Endothelial cell (in vitro differentiated cells): ENCODE measurements around the gene PRRT4. TPM values are rescaled to one million over a fixed set of nuclear protein-coding genes. Genes with fewer than 3 reads are reported as not detected.

Experiments
- DNase-seq: peaks from one replicate; pipeline ENCODE4 v3.0.0; 2021; ENCODE audit warnings: low spot score
- H3K27ac Mint-ChIP-seq: one replicate; pipeline ENCODE4 v1.8.0; 2021; ENCODE audit warnings: mixed read lengths, inconsistent platforms; ENCODE audit not compliant: unreplicated experiment
- H3K27me3 Mint-ChIP-seq: one replicate; pipeline ENCODE4 v1.8.0; 2021; ENCODE audit warnings: mild to moderate bottlenecking, moderate library complexity, mixed read lengths, inconsistent platforms; ENCODE audit not compliant: unreplicated experiment
- H3K36me3 Mint-ChIP-seq: one replicate; pipeline ENCODE4 v1.8.0; 2021; ENCODE audit warnings: mild to moderate bottlenecking, low read depth, mixed read lengths, inconsistent platforms; ENCODE audit not compliant: unreplicated experiment
- H3K4me1 Mint-ChIP-seq: one replicate; pipeline ENCODE4 v1.8.0; 2021; ENCODE audit warnings: mild to moderate bottlenecking, mixed read lengths, inconsistent platforms; ENCODE audit not compliant: unreplicated experiment
- H3K4me3 Mint-ChIP-seq: one replicate; pipeline ENCODE4 v1.8.0; 2021; ENCODE audit warnings: mild to moderate bottlenecking, mixed read lengths, inconsistent platforms; ENCODE audit not compliant: unreplicated experiment
- H3K9me3 Mint-ChIP-seq: one replicate; pipeline ENCODE4 v1.8.0; 2021; ENCODE audit warnings: mixed read lengths, inconsistent platforms; ENCODE audit not compliant: unreplicated experiment
- CTCF ChIP-seq: fragments of 200-600 bp; sonication (generic); IDR thresholded peaks from one replicate; pipeline ENCODE4 v1.5.0; 2021; ENCODE audit warnings: antibody characterized with exemption; ENCODE audit not compliant: unreplicated experiment
- total RNA-seq: library from RNA; stranded (reverse); fragmentation: NEBNext Ultra II Directional; extraction: Animal tissue kit (Norgen Biotek cat#: 25700); gene quantifications from one replicate; pipeline ENCODE4 v1.2.1, GENCODE V29; 2021; ENCODE audit not compliant: unreplicated experiment

PRRT4 gene
- total RNA-seq, 1 donor from 2014 or later = 10.8 TPM

DNA sequence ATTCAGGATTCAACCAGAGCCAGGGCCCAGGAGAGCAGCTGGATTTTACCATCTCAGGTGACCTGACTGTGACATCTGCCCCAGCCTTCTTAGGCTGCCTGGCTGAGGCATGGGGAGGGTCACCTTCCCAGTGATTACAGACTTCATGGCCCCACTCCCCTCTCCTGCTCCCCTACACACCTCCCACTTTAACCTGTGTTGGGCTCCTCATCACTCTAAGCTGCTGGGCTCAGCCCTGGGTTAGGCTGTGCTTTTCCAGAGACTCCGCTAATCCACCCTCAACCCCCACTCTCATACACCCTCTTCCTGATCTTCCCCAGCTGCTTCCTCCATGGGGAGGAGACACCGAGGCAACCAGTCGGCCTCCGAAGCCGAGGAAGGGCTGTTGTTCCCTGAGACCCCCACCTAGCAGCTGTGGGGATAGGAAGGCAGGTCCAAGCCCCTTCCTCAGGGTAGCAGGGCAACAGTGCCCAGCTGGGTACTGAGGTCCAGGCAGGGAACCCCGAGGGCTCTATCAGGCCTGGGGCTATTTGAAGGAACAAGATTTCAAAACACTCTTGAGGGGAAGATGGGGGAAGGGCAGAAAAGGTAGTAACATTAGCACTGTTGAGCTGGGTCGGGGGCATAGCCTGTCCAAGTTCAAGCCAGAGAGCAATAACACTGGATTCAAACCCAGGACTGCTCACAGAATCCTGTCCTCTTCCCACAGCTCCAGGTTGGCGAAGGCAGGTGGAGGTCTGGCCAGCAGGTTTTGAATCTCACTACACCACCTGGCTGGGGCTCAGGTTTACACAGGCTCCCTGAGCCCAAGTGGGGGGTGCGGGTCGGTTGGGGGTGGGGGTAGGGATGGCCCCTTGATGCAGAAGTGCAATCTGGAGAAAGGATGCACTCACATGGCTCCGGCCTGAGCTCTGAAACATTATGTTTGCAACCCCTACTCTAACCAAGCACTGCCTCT, 46.5 kb upstream of the PRRT4 start:
- Mint-ChIP-seq H3K27me3 (peaks cover 23% of the 10 kb centered on the region), H3K27ac (no peak overlapping the region), H3K4me3 (no peak overlapping the region)

GRCh38 chr7:128407233-128407589, 45.7 kb upstream of the PRRT4 start:
- Mint-ChIP-seq H3K27ac (no peak overlapping the region), H3K4me3 (no peak overlapping the region), H3K27me3 (peaks cover 25% of the 10 kb centered on the region), H3K36me3 (no peaks in the 10 kb centered on the region), H3K9me3 (no peaks in the 10 kb centered on the region), H3K4me1 (peaks cover 11% of the 10 kb centered on the region)
- TF ChIP-seq CTCF = no peak
- DNase-seq = no peak

More for the DNA sequence above, 46.5 kb upstream of the PRRT4 start:
- no peaks in the 10 kb centered on the region for H3K36me3 Mint-ChIP-seq
- H3K9me3 Mint-ChIP-seq = no peaks in the 10 kb centered on the region
- no peak for TF ChIP-seq CTCF
- DNase-seq = no peak
- peaks cover 11% of the 10 kb centered on the region for H3K4me1 Mint-ChIP-seq

DNA sequence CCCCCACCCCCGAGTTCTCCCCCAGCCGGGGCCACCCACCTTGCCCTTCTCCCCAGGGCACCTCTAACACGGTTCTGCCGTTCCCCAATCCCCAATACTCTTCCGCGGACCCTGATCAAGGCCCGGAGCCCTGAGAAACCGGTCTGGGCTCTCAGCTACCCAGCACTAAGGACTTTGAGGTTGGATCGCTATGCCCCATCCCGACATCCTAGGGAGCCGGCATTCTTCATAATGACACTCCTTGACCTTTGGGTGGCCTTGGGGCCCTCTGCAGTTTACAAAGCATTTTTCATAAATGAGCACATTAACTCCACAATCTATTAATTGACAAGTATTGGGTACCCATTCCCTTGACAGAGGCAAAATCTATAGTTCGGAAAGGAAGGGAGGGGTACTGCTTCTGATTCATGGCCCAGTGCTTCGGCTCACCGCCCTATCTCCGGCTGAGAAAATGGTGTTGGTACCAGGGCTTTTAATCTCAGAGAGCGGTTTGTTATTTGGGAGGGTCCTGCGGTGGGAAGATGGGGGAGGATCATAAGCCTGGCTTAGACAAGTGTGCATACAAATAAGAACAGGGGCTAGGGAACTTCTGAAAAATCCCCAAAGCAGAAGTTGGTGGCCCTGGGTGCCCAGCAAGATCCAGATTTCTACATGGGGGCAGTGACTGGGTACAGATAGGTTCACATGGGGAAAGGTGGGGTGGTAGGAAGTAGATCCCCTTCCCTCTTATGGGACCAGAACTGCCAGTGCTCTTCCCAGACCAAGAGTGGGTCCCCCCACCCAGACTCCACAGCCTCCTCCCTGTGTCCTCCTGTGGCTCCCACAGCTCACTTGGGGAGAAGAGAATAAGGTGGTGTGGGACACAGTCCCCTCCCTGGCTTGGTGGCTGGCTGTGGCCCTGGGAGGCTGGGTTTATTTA, 45.1 kb upstream of the PRRT4 start:
- peak overlapping the region; percentile 2 for H3K4me3 Mint-ChIP-seq
- peaks cover 25% of the 10 kb centered on the region for H3K27me3 Mint-ChIP-seq
- TF ChIP-seq CTCF = no peak
- DNase-seq = no peak
- no peak overlapping the region for H3K27ac Mint-ChIP-seq
- no peaks in the 10 kb centered on the region for H3K9me3 Mint-ChIP-seq
- H3K36me3 Mint-ChIP-seq = no peaks in the 10 kb centered on the region
- H3K4me1 Mint-ChIP-seq = peaks cover 11% of the 10 kb centered on the region

- no peaks in the 10 kb centered on the region for H3K36me3 Mint-ChIP-seq
- H3K4me1 Mint-ChIP-seq = peaks cover 11% of the 10 kb centered on the region
- no peak overlapping the region for H3K27ac Mint-ChIP-seq
- DNase-seq = peak; percentile 30
- no peak overlapping the region for H3K4me3 Mint-ChIP-seq
- no peak for TF ChIP-seq CTCF
- H3K9me3 Mint-ChIP-seq = no peaks in the 10 kb centered on the region
- peaks cover 25% of the 10 kb centered on the region for H3K27me3 Mint-ChIP-seq
Measured at GRCh38 chr7:128405471-128406313, 44.2 kb upstream of the PRRT4 start.
